GM21367 (cell line): ENCODE data around the gene CFDP1.
"Not testable (repeated sequence)": the region's sequence is repeated elsewhere in the genome, so short reads cannot be mapped to it uniquely, and the experiment has no call there.

Source experiments
- ATAC-seq: cut with Tn5 transposase; IDR thresholded peaks from one replicate; pipeline ENCODE4 v1.9.1; 2021; ENCODE audit not compliant: unreplicated experiment

Gene CFDP1

DNA sequence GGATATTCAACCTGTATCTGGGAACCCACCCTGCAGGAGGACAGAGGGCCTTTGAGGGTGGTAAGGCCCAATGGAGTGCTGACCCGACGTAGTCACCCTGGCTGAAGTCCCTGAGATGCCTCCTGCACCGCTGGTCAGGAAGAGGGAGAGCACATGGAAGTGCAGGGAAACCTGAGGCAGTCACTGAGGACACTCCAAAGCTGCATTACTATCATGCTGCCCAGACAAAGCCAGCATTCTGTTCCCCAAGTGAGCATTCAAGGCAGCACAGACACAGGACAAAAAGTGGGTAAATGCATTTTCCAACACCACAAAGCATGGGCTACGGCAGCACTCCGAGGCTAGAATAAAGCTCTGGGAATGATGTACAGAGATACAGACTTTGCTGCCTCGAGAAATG lies 135.0 kb downstream of the CFDP1 start:
- ATAC-seq, result no peak

DNA sequence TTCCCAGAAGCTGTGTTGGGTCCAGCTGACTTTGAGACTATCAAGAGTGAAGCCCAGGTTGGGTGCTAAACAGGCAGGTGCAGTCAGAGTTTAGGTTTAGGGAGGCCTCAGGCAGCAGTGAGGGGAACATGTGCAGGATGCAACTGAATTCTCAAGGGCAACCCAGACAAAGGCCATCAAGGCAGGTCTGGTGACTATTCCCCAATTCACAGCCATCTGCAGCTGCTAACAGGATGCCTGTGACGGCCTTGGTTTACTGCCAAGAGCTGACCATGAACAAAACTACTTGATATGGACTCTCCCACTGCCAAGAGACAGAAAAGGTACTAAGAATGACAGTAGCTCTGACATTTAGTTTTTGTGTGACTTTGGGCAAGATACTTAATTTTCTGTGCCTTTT lies 136.7 kb downstream of the CFDP1 start:
- ATAC-seq, result no peak

DNA sequence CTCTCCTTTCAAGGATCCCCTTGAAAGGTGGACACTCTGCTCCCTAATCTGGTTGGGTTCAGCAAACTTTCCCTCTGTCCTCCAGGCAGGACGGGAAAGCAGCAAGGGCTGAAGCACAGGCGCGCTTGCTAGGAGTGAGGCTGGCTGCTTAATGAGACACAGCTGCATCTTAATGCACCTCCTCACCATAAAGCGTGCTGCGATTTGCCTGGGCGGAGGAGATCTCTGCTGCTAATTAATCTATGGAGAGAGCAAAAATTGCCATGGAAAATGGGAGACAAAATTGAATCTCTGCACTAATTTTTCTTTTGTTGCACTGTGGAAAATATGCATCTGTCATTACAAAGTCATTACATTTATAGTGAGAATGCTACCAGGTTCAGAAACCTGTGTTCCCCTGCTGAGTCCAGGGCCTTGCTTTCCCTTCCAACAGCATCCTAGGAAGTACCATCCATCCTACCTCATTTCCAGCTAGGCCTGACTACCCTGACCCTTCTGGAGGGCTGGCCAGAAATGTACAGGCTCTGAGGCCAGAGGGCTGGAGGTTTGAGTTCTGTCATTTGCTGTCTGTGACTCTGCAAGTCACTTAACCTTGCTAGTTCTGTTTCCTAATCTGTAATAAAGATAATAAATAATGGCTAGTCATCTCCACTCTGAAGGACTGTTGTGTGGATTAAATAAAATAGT lies 138.4 kb downstream of the CFDP1 start:
- no peak for ATAC-seq

DNA sequence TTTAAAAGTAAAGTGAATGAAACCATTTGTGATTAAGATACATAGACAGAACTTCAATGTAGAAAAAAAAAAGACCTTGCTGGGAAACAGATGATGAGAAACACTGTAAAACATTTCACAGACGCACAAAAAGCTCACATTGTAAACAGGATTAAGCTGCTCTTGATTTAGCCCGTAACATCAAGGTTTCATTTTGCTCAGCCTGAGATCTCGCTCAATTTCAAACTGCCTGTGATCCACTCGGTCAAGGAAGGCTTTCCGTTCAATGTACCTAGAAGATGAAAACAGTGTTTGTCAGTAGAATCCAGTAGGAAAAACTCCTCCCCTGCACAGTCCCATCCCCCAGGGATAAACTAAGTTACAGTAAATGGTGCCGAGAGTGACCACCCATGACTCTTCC lies 139.5 kb downstream of the CFDP1 start:
- ATAC-seq, result no peak

DNA sequence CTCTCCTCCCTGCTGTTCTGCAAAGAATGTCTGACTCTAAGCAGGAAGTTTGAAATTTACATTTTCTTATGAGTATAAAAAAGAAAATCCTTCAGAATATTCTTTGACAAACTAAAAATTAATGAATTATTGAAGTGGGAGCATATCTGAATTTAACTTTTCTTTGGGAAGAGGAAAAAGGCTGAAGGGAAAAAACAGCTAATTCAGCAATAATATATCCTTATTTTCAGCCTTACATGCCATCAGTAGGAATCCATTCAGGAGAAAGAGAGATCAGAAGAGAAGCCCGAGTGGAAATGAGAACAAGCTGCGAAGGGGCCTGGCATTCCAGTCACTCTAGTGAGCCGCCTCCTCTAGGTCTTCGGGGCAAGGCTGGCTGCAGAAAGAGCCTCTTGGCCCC lies 140.1 kb downstream of the CFDP1 start:
- ATAC-seq, result no peak

DNA sequence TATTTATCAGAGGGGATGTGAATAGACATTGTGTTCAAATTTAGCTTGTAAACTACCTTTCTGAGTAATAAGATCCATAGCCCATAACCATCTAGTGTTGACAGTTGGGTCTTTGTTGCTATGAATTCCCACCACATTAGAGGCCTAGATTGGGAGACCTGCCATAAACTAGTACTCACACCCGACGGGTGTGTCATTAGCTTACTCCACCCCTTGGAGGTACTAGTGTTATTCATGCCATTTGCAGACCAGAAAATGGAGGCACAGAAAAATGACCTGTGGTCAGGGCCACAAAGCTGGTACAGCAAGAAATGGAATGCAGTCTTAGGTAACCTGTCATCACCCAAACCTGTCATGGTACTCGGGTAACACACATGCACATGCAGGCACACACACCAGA lies 140.6 kb downstream of the CFDP1 start:
- ATAC-seq, result no peak

DNA sequence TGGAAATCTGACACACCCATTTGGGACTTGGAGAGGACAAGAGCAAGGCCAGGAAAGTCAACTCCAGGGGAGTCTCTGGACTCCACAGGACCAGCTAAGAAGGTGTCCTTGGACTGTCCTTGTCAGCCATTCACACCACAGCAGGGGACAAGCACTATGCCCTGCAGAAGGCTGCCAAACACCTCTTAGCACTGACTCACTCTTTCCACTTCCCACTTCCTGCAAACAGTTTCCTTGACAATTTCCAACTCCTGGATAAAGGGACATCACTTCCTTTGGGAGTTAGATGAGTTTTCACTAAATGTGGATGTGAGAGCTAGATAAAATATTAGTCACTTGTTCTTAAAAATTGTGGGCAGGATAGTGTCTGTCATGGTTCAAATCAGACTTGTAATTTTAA lies 144.1 kb downstream of the CFDP1 start:
- no peak for ATAC-seq

DNA sequence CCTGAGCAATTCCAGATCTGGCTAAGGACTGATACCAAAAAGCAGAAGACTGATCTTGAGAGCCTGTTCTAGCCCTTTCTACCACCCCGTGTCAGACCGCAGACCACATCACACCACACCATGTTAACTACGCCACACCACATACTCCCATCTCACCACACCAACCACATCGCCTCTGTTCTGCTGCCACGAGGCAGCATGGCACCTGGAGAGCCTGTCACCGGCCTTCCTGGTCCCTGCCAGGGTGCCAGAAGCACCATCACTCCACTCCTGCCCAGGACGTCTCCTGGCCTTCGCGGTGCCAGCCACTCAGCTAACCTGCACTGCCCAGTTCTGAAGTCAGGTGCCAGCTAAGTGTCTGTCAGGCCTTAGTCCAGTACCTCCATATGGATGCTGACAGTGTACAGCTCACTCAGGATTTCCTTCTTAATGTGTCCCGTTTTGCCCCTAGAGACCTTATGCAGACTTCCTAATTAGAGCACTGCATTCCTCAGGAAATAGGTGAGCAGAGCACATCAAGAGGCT lies 144.6 kb downstream of the CFDP1 start:
- no peak for ATAC-seq

DNA sequence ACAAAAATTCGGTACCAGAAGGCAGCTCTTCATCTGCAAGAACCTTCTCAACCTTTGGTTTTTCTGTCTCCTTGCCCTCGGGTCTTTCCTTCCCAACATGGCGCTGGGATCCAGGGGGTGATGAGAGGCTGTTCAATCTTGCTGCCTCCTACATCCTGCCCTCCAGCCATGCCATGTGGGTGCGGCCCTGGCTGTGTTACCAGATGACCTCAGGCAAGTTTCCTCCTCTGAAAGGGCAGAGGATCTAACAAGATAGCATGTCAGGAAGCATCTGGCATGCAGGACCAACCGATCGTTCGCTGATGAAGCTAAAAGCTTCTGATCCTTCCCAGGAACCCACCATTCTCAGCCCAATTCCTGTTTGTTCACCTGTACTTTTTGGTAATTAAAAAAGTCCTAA lies 145.1 kb downstream of the CFDP1 start:
- ATAC-seq, result no peak

DNA sequence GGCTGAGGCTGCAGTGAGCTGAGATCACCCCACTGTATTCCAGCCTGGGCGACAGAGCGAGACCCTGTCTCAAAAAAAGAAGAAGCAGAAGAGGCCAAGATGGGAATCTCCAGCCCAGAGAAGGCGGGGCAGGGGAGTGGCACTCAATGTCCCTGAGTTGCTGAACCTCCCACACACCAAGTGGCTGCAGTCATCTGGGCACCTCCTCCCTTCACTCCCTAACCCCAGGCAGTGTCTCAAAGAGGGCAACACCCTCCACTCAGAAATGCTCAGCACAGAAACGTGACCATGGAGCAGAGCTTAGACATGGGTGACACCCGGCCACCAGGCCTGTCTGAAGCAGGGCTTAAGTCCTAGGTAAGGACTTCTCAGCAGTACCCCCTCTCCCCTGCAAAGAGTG lies 145.6 kb downstream of the CFDP1 start:
- ATAC-seq, result no peak

DNA sequence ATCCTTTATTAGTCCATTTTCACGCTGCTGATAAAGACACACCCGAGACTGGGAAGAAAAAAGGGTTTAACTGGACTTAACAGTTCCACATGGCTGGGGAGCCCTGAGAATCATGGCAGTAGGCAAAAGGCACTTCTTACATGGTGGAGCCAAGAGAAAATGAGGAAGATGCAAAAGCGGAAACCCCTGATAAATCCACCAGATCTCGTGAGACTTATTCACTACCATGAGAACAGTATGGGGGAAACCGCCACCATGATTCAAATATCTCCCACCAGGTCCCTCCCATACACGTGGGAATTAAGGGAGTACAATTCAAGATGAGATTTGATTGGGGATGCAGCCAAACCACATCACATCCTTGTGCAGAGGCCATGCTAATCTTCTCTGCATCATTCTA lies 146.9 kb downstream of the CFDP1 start:
- no peak for ATAC-seq

DNA sequence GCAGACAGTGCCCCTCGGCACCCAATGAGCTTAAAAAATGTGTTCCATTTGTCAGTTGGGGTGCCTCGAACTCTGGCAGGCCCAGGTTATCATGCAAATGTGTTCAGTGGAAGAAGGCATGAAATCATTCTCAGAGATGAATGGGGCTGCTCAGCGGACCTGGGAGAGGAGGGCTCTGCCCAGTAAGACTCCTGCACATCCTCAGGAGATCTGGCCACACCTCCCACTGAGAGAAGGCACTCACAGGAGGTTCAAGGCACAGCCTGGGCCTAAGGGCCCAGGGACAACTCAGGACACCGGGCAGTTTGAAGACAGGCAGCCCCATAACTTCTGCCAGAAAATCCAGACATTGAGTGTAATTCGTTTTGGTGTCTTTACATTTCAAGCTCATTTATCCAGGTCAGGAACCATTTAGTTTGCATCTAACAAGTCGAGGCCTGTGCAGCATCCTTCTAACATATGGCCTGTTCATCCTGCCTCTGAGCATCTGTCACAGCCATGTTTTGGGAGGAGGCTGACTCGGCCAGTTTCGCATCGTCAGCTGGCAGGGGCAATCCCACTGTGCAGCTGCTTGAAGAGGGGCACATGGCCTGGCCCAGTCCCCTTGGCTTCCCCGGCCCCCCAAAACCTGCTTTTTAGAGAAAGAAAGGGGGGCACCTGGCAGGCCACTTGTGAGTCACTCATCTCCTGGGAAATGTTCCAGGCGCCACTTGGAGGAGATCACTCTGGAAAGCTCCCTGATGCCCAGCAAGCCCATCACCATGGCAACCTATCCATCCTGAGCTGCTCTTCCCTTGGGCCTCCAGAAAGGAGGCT lies 150.6 kb downstream of the CFDP1 start:
- ATAC-seq, result no peak

DNA sequence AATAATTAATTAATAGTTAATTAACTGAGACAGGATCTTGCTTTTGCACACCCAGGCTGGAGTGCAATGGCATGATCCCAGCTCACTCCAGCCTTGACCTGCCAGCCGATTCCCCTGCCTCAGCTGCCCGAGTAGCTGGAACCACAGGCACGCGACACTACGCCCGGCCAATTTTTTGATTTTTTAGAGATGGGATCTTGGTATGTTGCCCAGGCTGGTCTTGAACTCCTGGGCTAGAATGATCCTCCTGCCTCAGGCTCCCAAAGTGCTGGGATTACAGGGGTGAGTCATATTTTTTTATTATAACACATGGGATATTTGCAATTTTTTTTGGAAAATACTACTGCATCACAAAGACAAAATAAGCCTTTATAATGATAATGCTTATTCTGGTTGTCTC lies 151.5 kb downstream of the CFDP1 start:
- no peak for ATAC-seq

DNA sequence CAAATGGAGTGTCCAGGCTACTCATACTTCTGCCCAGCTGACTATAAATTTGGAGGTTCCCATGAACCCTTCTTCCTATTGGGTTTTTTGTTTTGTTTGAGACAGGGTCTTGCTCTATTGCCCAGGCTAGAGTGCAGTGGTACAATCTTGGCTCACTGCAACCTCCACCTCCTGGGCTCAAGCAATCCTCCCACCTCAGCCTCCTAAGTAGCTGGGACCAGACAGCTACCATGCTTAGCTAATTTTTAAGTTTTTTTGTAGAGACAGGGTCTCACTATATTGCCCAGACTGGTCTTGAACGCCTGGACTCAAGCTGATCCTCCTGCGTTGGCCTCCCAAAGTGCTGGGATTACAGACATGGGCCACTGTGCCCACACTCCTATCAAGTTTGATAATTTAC lies 152.3 kb downstream of the CFDP1 start:
- not testable (repeated sequence) for ATAC-seq

DNA sequence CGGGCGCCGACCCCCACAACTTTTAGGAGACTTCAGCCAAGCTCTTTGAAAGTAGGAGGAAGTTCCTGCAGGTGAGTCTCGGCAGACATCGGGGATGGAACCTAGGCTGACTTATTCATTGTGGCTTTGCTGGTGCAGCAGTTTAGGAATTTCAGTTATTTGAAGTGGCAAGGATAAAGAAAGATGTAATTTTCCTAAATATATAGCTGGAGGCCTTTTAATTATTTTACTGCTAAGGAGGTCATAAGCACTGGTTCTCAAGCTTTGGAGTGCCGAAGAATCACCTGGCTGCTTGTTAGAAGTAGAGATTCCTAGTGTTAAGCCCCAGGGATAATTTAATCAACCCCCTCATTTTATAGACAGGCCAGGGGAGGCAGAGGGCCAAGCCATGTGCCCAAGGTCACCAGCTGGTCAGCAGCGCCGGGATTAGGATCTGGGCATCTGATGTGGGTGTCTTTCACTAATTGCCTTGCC lies 152.9 kb downstream of the CFDP1 start:
- no peak for ATAC-seq

DNA sequence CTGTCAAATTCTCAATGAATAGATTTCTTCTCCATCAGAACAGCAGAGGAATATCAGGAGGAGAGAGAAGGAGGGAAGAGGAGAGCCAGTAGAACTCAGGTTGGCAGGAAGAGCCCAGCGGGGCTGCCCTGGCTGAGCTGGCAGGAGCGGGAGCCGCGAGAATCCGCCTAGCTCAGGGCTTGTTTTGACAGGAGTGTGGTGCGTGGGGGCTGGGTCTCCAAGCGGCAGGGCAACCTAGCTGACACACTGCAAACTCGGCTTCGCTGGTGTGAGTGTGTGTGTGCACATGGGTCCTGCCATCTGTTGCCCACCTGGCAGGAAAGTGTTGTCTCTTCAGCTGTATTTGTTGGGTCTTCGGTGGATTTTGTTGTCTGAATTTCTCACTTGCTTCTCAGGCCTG lies 154.0 kb downstream of the CFDP1 start:
- ATAC-seq, result no peak

DNA sequence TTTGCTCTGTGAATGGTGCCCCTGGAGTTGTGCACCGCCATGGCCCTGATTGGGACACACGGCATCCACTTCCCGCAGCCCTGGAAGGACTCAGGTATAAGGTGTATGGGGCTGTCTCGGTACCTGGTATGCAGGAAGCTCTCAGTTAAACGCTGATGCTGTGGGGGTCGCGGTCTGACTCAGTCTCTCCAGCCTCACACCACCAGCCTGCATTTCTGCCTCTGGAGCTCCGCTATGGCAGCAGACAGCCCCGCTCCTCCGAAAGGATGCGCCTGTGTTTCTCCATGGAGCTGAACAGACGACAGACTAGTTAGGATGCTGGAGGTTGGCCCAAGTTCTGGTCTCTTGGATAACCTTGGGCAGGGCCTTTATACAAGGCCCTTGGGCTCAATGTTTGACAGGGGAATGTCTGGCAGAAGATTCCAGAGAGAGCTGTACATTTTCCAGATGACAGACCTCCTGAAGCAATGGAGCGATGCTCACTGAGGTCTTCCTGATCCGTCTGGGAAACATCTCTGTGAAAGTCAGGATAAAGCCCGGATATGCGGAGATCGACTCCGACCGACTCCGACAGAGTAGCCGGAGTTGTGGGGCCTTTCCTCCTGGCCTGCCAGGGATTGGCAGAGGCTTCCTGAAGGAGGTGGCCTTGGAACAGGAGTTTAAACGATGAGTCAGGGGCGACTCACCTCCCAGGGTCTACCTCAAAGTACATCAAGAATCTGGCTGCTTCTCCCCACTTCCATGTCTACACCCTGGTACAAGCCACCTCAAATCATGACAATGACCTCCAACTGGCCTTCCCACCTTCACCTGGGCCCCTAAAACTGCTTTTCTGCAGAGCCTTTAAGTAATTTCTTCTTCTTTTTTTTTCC lies 160.0 kb downstream of the CFDP1 start:
- no peak for ATAC-seq

DNA sequence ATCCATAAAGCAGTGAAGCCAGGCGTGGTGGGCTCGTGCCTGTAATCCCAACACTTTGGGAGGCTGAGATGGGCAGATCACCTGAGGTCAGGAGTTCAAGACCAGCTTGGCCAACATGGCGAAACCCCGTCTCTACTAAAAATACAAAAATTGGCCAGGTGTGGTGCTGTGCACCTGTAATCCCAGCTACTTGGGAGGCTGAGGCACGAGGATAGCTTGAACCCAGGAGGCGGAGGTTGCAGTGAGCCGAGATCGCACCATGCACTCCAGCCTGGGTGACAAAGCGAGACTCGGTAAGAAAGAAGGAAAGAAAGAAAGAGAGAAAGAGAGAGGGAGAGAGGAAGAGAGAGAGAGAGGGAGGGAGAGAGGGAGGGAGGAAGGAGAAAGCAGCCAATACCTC lies 160.7 kb downstream of the CFDP1 start:
- not testable (repeated sequence) for ATAC-seq

DNA sequence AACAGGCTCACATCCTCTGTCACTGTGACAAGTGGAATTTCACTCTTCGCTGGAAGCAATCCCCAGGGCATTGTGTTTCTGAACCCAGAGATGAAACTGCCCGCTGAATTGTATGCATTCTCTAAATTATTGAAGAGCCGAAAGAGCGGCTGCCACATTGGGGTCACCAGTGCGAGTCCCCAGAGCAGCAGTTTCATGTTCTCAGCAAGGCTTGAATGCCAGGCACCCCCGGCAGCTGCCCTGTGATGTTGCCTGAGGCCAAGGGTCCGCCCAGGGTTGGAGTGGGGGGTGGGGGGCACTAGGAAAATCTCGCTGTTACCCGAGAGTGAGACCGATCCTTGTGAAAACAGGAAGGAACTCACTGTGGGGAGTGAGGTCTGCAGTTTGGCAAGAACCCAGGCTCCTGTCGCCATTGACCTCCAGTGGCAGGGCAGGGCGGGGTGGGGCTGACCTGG lies 161.2 kb downstream of the CFDP1 start:
- ATAC-seq, result no peak

DNA sequence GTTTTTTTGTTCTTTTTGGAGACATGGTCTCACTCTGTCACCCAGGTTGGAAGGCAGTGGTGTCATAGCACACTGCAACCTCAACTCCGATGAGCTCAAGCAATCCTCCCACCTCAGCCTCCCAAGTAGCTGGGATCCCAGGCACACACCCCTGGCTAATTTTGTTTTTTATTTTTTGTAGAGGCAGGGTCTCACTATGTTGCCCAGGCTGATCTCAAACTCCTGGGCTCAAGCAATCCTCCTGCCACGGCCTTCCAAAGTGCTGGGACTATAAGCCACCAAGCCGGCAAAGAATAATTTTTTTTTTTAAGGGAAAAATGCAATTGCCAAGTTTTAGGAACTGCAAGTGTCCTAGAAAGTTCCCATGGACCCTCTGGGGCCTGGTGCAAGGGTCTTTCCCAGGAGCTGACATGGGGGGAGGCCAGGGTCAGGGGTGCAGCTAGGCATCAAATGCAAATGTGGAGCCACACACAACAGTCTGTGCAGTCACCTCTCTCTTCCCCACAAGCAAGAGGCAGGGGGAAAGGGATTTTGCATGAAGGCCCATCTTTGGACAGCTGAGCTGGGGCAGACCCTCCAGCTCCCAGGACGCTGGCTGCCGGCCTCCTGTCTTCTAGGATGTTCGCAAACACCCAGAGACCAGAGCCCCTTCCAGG lies 161.7 kb downstream of the CFDP1 start:
- ATAC-seq, result no peak

DNA sequence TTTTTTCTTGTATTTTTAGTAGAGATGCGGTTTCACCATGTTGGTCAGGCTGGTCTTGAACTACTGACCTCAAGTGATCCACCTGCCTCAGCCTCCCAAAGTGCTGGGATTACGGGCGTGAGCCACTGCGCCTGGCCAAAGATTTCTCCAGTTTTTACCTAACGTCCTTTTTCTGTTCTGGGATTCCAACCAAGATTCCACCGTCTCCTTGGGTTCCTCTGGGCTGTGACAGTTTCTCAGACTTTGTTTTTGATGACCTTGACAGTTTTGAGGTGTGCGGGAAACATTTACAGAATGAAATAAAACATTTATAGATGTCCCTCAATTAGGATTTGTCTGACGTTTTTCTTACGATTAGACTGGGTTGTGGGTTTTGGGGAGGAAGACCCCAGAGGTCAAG lies 163.9 kb downstream of the CFDP1 start:
- not testable (repeated sequence) for ATAC-seq
